T47D (cell line): ENCODE data around the gene CCDC77.

Experiments
- DNase-seq, 2 experiments: peaks; one replicate each; pipeline versions ENCODE4 v3.0.0 to v3.0.0-alpha.2; 2011 to 2012; ENCODE audit warnings: low read depth in 1 of 2, low spot score in 1 of 2
- JUND ChIP-seq: IDR thresholded peaks from 2 replicates; pipeline ENCODE4 v1.6.1; 2012; ENCODE audit warnings: low read depth
- in situ Hi-C: cut with HindIII; loops from 2 replicates; pipeline ENCODE4 v1.10.0; 2016; ENCODE audit warnings: low sequenced_read_pairs, low pct_unique_long_range_greater_than_20kb

Gene CCDC77

DNA sequence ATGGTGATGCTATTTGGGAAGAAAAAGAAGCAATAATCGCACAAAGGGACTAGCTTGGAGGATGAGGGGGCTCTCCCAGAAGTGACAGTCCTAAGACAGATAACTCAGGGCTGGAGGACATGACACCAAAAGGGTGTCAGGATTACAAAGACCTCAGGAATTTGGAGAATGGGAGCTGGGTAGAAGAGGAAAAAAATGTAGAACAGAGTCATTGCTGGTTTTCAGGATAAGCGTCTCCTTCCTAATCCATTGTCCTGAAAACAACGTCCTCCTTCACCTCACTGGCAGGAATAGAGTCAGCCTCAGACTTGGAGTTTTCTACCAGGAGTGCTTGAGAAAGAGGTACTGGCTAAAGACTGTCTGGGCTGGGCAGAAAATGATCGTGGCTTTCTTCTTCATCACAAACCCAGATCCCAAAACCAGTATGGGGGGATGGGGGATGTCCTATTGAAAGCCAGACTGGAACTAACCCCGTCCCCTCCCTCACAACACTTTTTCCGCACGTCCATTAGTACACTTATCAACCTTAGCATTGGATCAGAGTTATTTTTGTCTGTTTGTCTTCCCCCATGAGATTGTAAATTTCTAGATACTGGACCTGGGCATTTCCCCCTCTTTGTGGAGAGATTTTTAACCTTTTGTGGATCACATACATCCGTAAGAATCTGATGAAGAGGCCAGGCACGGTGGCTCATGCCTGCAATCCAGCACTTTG, 72.6 kb downstream of the CCDC77 start:
- TF ChIP-seq JUND, result no peak
- in situ Hi-C loops, result no loop called here
- DNase-seq, result no peak

DNA sequence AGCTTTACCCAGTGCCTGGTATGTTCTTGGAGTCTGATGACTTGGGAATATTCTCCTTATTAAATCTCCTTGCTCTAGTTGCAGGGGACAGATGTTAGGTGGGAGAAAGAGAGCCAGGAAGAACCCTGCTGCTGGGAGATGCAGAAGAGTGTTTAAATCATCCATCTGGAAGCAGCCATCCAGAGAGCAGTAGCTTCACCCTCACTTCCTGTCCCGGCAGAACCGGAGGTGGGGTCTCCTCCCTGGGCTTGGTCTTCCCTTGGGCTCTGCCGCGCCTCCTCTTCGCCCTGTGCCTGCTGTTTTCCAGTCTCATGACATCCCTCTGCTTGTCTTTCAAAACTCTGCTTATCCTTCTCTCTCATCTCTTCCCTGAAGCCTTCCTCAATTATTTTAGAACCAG, 73.8 kb downstream of the CCDC77 start:
- in situ Hi-C loops, result no loop called here
- no peak for TF ChIP-seq JUND
- DNase-seq, result no peak

DNA sequence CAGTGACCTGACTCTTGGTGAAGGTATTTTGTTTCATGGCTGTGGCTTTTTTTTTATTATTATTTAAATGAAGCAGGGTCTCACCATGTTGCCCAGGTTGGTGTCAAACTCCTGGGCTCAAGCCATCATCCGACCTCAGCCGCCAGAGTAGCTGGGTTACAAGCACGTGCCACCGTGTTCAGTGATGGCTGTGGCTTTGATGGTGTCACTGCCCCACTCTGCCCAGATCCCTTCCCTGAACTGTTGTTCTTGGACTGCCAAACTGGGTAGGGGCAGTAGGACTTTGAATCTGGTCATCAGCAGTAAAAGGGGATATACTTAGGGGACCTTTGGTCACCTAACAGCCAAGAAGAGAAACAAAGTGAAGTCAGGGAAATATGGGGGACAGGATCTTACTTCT, 77.7 kb downstream of the CCDC77 start:
- in situ Hi-C loops, result no loop called here

DNA sequence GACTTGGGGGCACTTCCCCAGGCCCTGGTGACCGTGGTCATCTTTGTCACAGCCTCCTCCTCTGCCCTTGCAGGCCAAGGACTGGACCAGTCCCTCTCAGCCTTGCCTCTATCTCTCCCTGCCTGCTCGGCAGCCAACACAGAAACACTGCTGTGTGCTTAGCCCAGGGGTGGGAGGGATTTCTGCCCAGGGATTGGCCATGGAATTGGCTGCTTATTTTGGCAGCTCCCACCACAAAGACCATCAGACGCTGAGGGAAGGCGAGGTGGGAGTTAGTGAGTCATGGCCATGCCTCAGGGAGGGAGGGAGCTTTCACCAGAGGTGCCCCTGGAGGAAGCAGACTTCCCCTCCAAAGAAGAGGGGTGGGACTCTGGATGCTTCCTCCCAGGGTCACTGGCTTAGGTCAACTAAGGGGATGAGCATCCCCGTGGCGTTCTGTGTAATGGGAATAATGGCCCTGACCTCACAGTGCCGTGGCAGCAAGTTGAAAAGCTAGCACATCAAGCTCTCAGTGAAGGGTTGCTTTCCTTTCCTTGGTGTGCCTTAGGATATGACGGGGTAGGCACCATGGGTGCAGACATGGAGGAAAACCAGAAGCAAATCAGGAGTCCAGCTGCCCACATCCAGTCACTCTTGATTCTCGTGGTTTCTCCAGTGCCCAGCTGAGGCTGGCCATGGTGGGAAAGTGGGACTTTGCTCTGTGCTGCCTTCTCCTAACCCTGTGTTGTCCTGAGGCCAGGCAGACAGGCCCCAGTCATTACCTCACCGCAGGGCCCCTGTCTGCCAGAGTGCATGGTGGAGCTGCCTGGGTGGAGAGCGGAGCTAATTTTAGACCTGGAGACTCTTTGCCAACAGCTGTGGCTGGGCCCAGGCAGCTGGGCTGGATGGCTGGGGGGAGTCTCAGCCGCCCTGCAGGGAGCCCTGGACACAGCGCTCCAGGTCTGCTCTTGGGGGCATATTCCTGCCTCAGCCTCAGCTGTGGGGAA, 79.7 kb downstream of the CCDC77 start:
- DNase-seq, result no peak
- in situ Hi-C loops, result no loop called here
- TF ChIP-seq JUND, result no peak

More for the DNA sequence above, 77.7 kb downstream of the CCDC77 start:
- DNase-seq, result no peak
- TF ChIP-seq JUND, result no peak

DNA sequence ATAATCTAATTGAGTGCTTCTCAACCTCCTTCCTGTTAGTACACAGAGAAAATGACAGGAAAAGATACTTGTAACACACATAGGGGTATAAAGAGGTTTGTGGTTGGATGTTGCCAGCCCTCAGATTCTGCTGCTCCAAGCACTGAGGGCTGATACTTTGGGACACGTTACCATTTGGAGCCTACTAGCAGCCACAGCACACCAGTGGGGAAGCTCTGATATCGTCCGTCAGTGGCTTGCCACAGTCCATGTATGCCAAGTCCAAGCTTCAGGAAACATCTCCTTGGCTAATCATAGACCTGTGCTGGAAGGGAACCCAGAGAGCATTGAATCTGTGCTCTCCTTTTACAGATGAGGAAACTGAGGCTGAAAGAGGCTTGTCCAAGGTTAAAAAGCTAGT, 80.6 kb downstream of the CCDC77 start:
- no peak for TF ChIP-seq JUND
- no peak for DNase-seq
- in situ Hi-C loops, result no loop called here

DNA sequence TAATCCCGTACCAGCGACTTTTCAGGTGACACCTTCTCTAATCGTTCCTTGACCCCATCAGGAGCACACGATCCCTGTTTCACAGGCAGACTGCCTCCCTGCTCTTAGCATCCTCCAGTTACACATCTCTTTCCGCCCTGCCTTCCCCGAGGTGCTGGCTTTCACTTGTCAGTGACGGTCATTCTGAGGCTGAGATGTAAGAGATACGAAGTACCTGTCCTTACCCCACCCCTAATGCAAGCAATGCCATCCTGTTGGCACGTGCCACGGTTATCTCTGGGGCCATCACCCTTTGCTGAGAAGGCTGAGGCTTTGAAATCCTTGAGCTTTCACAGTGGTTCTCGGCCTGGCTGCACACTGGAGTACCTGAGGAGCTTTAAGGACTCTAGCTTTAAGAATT, 82.7 kb downstream of the CCDC77 start:
- no peak for TF ChIP-seq JUND
- in situ Hi-C loops, result no loop called here
- DNase-seq, result peak in 1 of 2 experiments; percentile 48

DNA sequence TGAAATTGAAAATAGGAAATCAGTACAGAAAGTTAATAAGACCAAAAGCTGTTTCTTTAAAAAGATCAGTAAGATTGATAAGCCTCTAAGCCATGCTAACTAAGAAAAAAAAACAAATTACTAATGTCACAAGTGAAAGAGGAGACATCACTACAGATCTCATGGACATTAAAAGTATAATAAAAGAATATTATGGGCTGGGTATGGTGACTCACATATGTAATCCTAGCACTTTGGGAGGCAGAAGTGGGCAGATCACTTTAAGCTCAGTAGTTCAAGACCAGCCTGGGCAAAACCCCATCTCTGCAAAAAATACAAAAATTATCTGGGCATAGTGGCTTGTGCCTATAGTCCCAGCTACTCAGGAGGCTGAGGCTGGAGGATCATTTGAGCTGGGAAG, 88.8 kb downstream of the CCDC77 start:
- in situ Hi-C loops, result no loop called here
- no peak for TF ChIP-seq JUND
- no peak for DNase-seq
